HL-60 (cell line): Measurements from ENCODE around the gene TGM2.

Source experiments
- GABPA ChIP-seq: IDR thresholded peaks from 2 replicates; pipeline ENCODE4 v1.6.1; 2012; ENCODE audit warnings: low read depth
- POLR2AphosphoS5 ChIP-seq: IDR thresholded peaks from 2 replicates; pipeline ENCODE4 v1.6.1; 2012; ENCODE audit warnings: low read depth
- REST ChIP-seq: IDR thresholded peaks from 2 replicates; pipeline ENCODE4 v1.6.1; 2012; ENCODE audit warnings: low read depth; ENCODE audit not compliant: insufficient replicate concordance
- TF ChIP-seq, protein P1 (sequence below): IDR thresholded peaks from one replicate; pipeline ENCODE4 v1.5.1; 2011; ENCODE audit warnings: low read length, control low read depth, inconsistent platforms; ENCODE audit not compliant: insufficient read depth

DNA sequence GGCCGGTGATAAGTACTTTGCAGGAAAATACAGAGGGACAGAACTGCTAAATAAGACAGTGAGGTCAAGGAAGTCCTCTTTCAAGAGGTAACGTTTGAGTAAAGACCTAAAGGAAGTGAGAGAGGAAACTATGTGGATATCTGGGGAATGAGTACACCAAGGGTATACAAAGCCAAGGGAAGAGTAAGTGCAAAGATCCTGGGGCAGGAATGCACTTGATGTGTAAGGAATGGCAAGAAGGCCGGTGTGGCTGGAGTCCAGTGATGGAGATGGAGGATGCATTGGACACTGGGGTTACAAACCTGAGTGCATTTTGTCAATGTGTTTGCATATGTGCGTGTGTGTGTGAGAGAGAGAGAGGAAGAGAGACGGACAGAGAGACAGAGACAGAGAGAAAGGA, 32.1 kb upstream of the TGM2 start:
- TF ChIP-seq POLR2AphosphoS5 (no peak), REST (no peak), GABPA (no peak)
- TF ChIP-seq, protein P1, sequence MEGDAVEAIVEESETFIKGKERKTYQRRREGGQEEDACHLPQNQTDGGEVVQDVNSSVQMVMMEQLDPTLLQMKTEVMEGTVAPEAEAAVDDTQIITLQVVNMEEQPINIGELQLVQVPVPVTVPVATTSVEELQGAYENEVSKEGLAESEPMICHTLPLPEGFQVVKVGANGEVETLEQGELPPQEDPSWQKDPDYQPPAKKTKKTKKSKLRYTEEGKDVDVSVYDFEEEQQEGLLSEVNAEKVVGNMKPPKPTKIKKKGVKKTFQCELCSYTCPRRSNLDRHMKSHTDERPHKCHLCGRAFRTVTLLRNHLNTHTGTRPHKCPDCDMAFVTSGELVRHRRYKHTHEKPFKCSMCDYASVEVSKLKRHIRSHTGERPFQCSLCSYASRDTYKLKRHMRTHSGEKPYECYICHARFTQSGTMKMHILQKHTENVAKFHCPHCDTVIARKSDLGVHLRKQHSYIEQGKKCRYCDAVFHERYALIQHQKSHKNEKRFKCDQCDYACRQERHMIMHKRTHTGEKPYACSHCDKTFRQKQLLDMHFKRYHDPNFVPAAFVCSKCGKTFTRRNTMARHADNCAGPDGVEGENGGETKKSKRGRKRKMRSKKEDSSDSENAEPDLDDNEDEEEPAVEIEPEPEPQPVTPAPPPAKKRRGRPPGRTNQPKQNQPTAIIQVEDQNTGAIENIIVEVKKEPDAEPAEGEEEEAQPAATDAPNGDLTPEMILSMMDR, result no peak
